Neural progenitor cell (in vitro differentiated cells): ENCODE results near the gene GNG12.

Experiments
- EZH2phosphoT487 ChIP-seq: fragments of 200-600 bp; sonication (generic); IDR thresholded peaks from 2 replicates; pipeline ENCODE4 v1.6.1; 2017; ENCODE audit warnings: antibody characterized with exemption
- TF ChIP-seq, protein P1 (sequence below): fragments of 200-600 bp; sonication (generic); IDR thresholded peaks from 2 replicates; pipeline ENCODE4 v1.5.1; 2017; ENCODE audit warnings: antibody characterized with exemption, mild to moderate bottlenecking

DNA sequence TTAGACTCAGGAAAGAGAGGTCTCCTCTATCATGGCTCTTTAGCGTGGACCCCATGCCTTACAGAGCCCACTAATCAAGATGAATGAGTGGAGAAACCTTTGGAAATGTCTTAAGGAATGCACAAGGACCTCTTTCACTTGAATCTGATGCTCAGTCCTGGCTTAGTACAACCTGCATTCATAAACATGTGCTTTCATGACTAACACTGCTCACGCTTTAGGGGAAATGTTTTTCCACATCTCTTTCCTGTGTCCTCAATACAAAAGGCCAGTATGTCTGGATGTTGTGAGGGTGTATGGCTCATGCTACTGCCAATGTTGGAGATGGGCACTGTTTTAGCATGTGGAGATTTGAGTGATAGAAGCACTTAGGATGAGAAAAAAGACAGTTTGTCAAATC, 14.2 kb upstream of the GNG12 start:
- TF ChIP-seq, protein P1, sequence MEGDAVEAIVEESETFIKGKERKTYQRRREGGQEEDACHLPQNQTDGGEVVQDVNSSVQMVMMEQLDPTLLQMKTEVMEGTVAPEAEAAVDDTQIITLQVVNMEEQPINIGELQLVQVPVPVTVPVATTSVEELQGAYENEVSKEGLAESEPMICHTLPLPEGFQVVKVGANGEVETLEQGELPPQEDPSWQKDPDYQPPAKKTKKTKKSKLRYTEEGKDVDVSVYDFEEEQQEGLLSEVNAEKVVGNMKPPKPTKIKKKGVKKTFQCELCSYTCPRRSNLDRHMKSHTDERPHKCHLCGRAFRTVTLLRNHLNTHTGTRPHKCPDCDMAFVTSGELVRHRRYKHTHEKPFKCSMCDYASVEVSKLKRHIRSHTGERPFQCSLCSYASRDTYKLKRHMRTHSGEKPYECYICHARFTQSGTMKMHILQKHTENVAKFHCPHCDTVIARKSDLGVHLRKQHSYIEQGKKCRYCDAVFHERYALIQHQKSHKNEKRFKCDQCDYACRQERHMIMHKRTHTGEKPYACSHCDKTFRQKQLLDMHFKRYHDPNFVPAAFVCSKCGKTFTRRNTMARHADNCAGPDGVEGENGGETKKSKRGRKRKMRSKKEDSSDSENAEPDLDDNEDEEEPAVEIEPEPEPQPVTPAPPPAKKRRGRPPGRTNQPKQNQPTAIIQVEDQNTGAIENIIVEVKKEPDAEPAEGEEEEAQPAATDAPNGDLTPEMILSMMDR: no peak
- TF ChIP-seq EZH2phosphoT487: no peak
